Neural progenitor cell (in vitro differentiated cells): Measurements from ENCODE around the gene FIP1L1. TPM values are rescaled to one million over a fixed set of nuclear protein-coding genes. Genes with fewer than 3 reads are reported as not detected.

Experiments
- DNase-seq: peaks from one replicate; pipeline ENCODE4 v3.0.0-alpha.2; 2016; ENCODE audit warnings: low spot score
- H2AFZ ChIP-seq: fragments of 200-600 bp; sonication (generic); replicated peaks from 2 replicates; pipeline ENCODE4 v1.6.1; 2016; ENCODE audit warnings: antibody characterized with exemption
- H3F3A ChIP-seq: fragments of 200-600 bp; sonication (generic); 2 replicates; pipeline ENCODE4 v1.6.1; 2016; ENCODE audit warnings: antibody characterized with exemption, low read depth
- H3K27ac ChIP-seq: fragments of 200-600 bp; sonication (generic); 2 replicates; pipeline ENCODE4 v1.5.1; 2016; ENCODE audit warnings: mild to moderate bottlenecking
- H3K27me3 ChIP-seq: fragments of 200-600 bp; sonication (generic); 2 replicates; pipeline ENCODE4 v1.6.1; 2016; ENCODE audit warnings: mild to moderate bottlenecking, moderate library complexity
- H3K36me3 ChIP-seq: fragments of 200-600 bp; sonication (generic); 2 replicates; pipeline ENCODE4 v1.5.1; 2016
- H3K4me1 ChIP-seq: fragments of 200-600 bp; sonication (generic); 2 replicates; pipeline ENCODE4 v1.6.1; 2016; ENCODE audit warnings: mixed run types
- H3K4me2 ChIP-seq: fragments of 200-600 bp; sonication (generic); 2 replicates; pipeline ENCODE4 v1.6.1; 2016
- H3K4me3 ChIP-seq: fragments of 200-600 bp; sonication (generic); 2 replicates; pipeline ENCODE4 v1.5.1; 2016
- H3K79me2 ChIP-seq: fragments of 200-600 bp; sonication (generic); 2 replicates; pipeline ENCODE4 v1.6.1; 2016; ENCODE audit warnings: low read depth
- H3K9ac ChIP-seq: fragments of 200-600 bp; sonication (generic); 2 replicates; pipeline ENCODE4 v1.6.1; 2016
- H3K9me3 ChIP-seq: fragments of 200-600 bp; sonication (generic); 2 replicates; pipeline ENCODE4 v1.5.1; 2016; ENCODE audit warnings: low read depth
- H4K20me1 ChIP-seq: fragments of 200-600 bp; sonication (generic); 2 replicates; pipeline ENCODE4 v1.6.1; 2016; ENCODE audit warnings: low read depth
- H3K27ac Mint-ChIP-seq: 3 replicates; pipeline ENCODE4 v1.8.0; 2021; ENCODE audit warnings: mixed read lengths
- H3K27me3 Mint-ChIP-seq: 2 replicates; pipeline ENCODE4 v1.8.0; 2022; ENCODE audit warnings: low read depth, mild to moderate bottlenecking, inconsistent platforms, moderate library complexity, mixed read lengths; ENCODE audit not compliant: insufficient read depth
- H3K36me3 Mint-ChIP-seq: 3 replicates; pipeline ENCODE4 v1.8.0; 2021; ENCODE audit warnings: mixed read lengths
- H3K4me1 Mint-ChIP-seq: 3 replicates; pipeline ENCODE4 v1.8.0; 2021; ENCODE audit warnings: mixed read lengths
- H3K4me3 Mint-ChIP-seq: 3 replicates; pipeline ENCODE4 v1.8.0; 2021; ENCODE audit warnings: mild to moderate bottlenecking, moderate library complexity, mixed read lengths
- H3K9me3 Mint-ChIP-seq: 3 replicates; pipeline ENCODE4 v1.8.0; 2020; ENCODE audit warnings: mixed read lengths
- EZH2 ChIP-seq: fragments of 200-600 bp; sonication (generic); IDR thresholded peaks from 2 replicates; pipeline ENCODE4 v1.6.1; 2017; ENCODE audit warnings: antibody characterized with exemption, mild to moderate bottlenecking, moderate library complexity
- EZH2phosphoT487 ChIP-seq: fragments of 200-600 bp; sonication (generic); IDR thresholded peaks from 2 replicates; pipeline ENCODE4 v1.6.1; 2017; ENCODE audit warnings: antibody characterized with exemption
- total RNA-seq: library from RNA; depleted of rRNA; stranded (reverse); fragments of >200 nt; gene quantifications from 2 replicates; pipeline ENCODE4 v1.2.3, GENCODE V29; 2015; ENCODE audit warnings: low replicate concordance
- TF ChIP-seq, protein P1 (sequence below): fragments of 200-600 bp; sonication (generic); IDR thresholded peaks from 2 replicates; pipeline ENCODE4 v1.5.1; 2017; ENCODE audit warnings: antibody characterized with exemption, mild to moderate bottlenecking

FIP1L1 gene
- total RNA-seq, 1 donor from 2014 or later: 88.5 TPM

DNA sequence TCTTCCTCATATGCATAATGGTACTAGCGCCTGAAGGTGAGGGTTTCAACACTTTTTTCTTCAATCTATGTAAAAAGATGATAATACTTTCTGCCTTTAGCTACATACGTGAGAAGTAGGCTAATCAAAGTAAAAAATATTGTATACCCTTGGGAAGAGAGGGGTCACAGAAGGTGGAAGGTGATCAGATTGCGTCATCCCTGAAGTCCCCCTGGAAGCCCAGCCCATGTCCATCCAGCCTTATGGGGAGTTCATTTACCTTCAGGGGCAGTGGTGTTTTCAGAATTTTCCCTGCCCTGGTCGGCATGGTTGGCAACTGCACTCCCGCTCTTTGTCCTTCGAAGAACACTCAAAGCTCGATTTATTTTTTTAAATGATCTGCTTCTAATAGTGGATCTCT, 129.6 kb downstream of the FIP1L1 start:
- H3K36me3 Mint-ChIP-seq: no peaks in the 10 kb centered on the region

DNA sequence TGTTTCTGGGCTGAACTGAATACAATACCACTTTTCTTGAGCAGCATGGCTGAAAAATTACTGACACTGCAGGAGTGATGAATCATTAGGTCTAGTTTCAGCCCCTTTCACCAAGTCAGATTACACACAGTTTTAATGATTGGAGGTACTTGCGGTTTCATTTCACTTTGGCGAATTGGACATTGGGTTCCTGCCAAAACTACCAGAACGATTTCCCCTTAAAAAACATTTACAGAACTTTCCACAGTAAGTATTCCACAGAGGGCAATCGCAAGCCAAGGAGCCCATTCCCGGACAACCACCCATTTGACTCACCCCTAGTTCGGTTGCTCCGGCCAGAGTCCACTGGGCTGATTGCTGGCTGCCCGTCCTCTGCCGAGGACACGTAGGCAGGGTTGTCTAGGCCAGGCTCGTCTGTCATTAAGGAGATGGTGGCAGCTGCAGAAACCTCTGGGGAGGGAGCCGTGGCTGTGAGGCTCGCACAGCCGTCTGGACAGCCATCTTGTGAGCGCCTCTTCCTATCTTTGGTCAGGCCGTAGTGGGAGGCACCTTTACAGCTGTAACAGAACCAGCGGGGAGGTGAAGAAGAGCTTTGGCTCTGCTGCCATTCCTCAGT, 130.3 kb downstream of the FIP1L1 start:
- H3K4me2 ChIP-seq: no peak overlapping the region
- no peak overlapping the region for H3K4me3 Mint-ChIP-seq
- H4K20me1 ChIP-seq: no peaks in the 10 kb centered on the region
- H3K4me1 ChIP-seq: no peaks in the 10 kb centered on the region
- no peak overlapping the region for H3K27ac ChIP-seq
- no peak overlapping the region for H3K27ac Mint-ChIP-seq
- no peaks in the 10 kb centered on the region for H3K79me2 ChIP-seq
- no peaks in the 10 kb centered on the region for H3K4me1 Mint-ChIP-seq
- H3K36me3 ChIP-seq: no peaks in the 10 kb centered on the region
- H3K9me3 ChIP-seq: no peaks in the 10 kb centered on the region
- TF ChIP-seq, protein P1, sequence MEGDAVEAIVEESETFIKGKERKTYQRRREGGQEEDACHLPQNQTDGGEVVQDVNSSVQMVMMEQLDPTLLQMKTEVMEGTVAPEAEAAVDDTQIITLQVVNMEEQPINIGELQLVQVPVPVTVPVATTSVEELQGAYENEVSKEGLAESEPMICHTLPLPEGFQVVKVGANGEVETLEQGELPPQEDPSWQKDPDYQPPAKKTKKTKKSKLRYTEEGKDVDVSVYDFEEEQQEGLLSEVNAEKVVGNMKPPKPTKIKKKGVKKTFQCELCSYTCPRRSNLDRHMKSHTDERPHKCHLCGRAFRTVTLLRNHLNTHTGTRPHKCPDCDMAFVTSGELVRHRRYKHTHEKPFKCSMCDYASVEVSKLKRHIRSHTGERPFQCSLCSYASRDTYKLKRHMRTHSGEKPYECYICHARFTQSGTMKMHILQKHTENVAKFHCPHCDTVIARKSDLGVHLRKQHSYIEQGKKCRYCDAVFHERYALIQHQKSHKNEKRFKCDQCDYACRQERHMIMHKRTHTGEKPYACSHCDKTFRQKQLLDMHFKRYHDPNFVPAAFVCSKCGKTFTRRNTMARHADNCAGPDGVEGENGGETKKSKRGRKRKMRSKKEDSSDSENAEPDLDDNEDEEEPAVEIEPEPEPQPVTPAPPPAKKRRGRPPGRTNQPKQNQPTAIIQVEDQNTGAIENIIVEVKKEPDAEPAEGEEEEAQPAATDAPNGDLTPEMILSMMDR: no peak
- no peak for TF ChIP-seq EZH2
- TF ChIP-seq EZH2phosphoT487: no peak
- H2AFZ ChIP-seq: peak overlapping the region; percentile 15
- H3F3A ChIP-seq: no peaks in the 10 kb centered on the region
- no peak overlapping the region for H3K9ac ChIP-seq
- H3K9me3 Mint-ChIP-seq: no peaks in the 10 kb centered on the region
- no peaks in the 10 kb centered on the region for H3K27me3 ChIP-seq
- DNase-seq: no peak
- no peak overlapping the region for H3K4me3 ChIP-seq
- H3K27me3 Mint-ChIP-seq: no peaks in the 10 kb centered on the region
- H3K36me3 Mint-ChIP-seq: no peaks in the 10 kb centered on the region

More for the DNA sequence above, 129.6 kb downstream of the FIP1L1 start:
- Histone ChIP-seq H3K79me2 (no peaks in the 10 kb centered on the region), H4K20me1 (no peaks in the 10 kb centered on the region), H3K4me2 (no peak overlapping the region), H3K9ac (no peak overlapping the region), H3K4me1 (no peaks in the 10 kb centered on the region), H3K27me3 (no peaks in the 10 kb centered on the region), H2AFZ (no peak overlapping the region), H3K9me3 (no peaks in the 10 kb centered on the region), H3K4me3 (no peak overlapping the region), H3K36me3 (no peaks in the 10 kb centered on the region), H3F3A (no peaks in the 10 kb centered on the region), H3K27ac (no peak overlapping the region)
- H3K4me3 Mint-ChIP-seq: no peak overlapping the region
- no peaks in the 10 kb centered on the region for H3K9me3 Mint-ChIP-seq
- H3K27me3 Mint-ChIP-seq: no peaks in the 10 kb centered on the region
- no peaks in the 10 kb centered on the region for H3K4me1 Mint-ChIP-seq
- DNase-seq: no peak
- TF ChIP-seq EZH2: no peak
- TF ChIP-seq, protein P1: no peak
- TF ChIP-seq EZH2phosphoT487: no peak
- H3K27ac Mint-ChIP-seq: no peak overlapping the region

DNA sequence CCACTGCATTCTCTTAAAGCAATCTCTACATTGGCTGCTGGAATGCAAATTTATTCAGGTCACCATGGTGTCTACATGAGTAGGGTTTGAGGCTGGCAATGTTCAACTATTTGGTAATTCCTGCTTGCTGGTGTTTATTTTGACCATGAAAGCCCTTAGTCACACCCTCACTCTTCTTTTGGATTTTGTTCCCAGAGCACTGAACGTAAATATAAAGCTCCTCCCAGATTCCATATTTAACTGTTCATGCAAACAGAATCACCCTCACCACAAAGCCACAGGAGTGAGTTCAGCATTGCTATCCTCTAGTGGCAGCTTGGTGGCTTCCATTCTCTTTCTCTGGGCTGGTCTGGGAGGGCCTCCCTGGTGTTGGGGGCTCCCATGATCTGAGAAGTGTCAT, 131.0 kb downstream of the FIP1L1 start:
- H4K20me1 ChIP-seq: no peaks in the 10 kb centered on the region
- Mint-ChIP-seq H3K36me3 (no peaks in the 10 kb centered on the region), H3K27me3 (no peaks in the 10 kb centered on the region), H3K27ac (no peak overlapping the region), H3K4me3 (no peak overlapping the region), H3K4me1 (no peaks in the 10 kb centered on the region), H3K9me3 (no peaks in the 10 kb centered on the region)
- H3K9ac ChIP-seq: no peak overlapping the region
- no peaks in the 10 kb centered on the region for H3K9me3 ChIP-seq
- no peaks in the 10 kb centered on the region for H3K27me3 ChIP-seq
- no peaks in the 10 kb centered on the region for H3K36me3 ChIP-seq
- TF ChIP-seq EZH2 (no peak), EZH2phosphoT487 (no peak)
- TF ChIP-seq, protein P1: no peak
- H3F3A ChIP-seq: no peaks in the 10 kb centered on the region
- no peaks in the 10 kb centered on the region for H3K79me2 ChIP-seq
- no peaks in the 10 kb centered on the region for H3K4me1 ChIP-seq
- no peak overlapping the region for H3K4me3 ChIP-seq
- no peak for DNase-seq
- no peak overlapping the region for H3K27ac ChIP-seq
- no peak overlapping the region for H3K4me2 ChIP-seq
- H2AFZ ChIP-seq: no peak overlapping the region
